Fibroblast of villous mesenchyme (primary cell): ENCODE results near the gene PTPRN2. TPM values are rescaled to one million over a fixed set of nuclear protein-coding genes. Genes with fewer than 3 reads are reported as not detected.

Source experiments
- DNase-seq: peaks from one replicate; pipeline ENCODE4 v3.0.0-alpha.2; 2010; ENCODE audit warnings: low read depth
- H3K4me3 ChIP-seq: 2 replicates; pipeline ENCODE4 v1.5.1; 2011; ENCODE audit warnings: low read depth, mild to moderate bottlenecking, low read length
- CTCF ChIP-seq: IDR thresholded peaks from 2 replicates; pipeline ENCODE4 v1.5.1; 2012; ENCODE audit warnings: low read depth, mild to moderate bottlenecking, low read length; ENCODE audit not compliant: insufficient read depth
- total RNA-seq: library from RNA; depleted of rRNA; stranded (reverse); fragments of >200 nt; gene quantifications from 2 replicates; pipeline ENCODE4 v1.2.3, GENCODE V29; 2012

The PTPRN2 gene
- total RNA-seq, 1 donor = not detected

DNA sequence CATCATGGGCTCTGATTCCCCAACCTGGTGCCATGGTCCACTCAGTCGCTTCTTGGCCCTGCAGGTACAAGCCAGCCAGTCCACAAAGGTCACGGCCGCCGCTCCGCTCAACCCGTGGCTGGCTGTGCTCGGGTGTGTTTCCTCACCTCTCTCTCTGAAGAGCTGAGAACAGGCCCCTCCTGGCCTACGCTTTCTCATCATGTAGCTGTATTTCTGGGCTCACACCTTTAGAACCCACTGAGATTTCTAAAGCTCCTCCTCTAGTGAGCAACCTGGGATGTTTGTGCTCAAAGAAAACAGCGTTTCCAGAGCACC, 30.2 kb downstream of the PTPRN2 start:
- no peak for TF ChIP-seq CTCF
- no peak for DNase-seq
- no peak overlapping the region for H3K4me3 ChIP-seq

- DNase-seq = no peak
- TF ChIP-seq CTCF = no peak
- no peak overlapping the region for H3K4me3 ChIP-seq
Observed at GRCh38 chr7:158556721-158557440, 30.7 kb downstream of the PTPRN2 start.

- no peak overlapping the region for H3K4me3 ChIP-seq
- no peak for DNase-seq
- no peak for TF ChIP-seq CTCF
Observed at GRCh38 chr7:158555034-158555520, 32.5 kb downstream of the PTPRN2 start.

DNA sequence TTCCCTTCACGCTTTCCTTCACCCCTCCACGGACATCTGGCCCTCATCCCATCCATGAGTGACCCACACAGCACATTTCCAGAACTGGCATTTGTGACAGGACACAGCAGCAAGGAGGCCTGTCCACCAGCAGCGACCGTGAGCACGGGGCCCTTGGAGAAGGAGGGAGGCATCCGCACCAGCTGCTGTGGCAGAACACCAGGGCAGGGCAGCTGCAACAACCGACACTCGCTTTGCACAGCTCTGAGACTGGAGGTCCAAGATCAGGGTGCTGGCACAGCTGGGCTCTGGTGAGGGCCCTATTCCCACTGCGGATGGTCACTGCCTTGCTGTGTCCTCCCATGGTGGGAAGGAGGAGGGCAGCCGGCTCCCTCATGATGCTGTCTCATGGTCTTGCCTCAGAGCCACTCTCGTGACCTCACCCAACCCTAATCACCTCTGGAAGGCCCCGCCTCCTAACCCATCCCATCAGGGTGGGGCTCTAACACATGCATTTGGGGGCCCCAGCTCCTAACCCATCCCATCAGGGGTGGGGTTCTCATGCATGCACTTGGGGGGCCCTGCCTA, 36.7 kb downstream of the PTPRN2 start:
- DNase-seq = no peak
- no peak overlapping the region for H3K4me3 ChIP-seq
- no peak for TF ChIP-seq CTCF

GRCh38 chr7:158550394-158550700, 37.3 kb downstream of the PTPRN2 start:
- no peak overlapping the region for H3K4me3 ChIP-seq
- DNase-seq = no peak
- no peak for TF ChIP-seq CTCF

DNA sequence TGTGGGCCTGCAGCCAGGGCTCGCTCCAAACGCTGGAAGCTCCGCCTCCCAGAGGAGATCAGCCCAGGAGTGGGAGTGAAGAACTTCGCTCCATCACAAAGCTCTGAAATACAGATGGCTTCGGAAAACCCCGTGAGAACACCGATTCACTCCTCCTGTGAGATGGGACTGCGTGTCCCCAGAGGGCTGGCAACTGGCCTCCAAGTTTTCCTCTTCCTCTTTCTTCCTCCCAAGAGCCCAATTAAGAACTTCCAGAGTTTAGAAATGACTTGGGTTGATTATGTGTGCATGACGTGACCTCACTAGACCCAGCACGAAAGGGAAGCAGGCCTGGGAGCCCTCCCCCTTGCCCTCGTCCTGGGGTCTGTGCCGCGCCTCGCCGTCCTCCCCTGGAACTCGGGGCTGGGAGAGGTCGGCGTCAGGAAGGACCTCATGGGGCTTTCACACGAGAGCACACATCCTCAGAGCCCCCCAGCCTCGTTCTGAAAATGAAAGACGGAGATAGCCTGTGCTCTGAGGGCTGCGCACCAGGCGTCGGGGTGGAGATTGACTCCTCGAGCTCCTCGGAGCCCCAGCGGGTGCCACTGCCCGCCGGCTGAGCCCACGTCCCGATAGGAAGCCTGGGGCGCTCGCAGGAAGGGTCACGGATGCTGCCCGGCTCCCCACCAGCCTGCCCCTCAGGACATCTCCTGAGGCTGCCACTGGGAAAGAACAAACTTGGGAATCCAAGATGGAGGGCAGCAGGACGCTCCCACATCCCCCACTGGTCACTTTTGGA, 37.8 kb downstream of the PTPRN2 start:
- peak; percentile 6 for DNase-seq
- H3K4me3 ChIP-seq = no peak overlapping the region
- TF ChIP-seq CTCF = no peak
